Measurements from ENCODE around the gene EEF1AKMT3. TPM values are rescaled to one million over a fixed set of nuclear protein-coding genes. Genes with fewer than 3 reads are reported as not detected.

Gene EEF1AKMT3
- 5.3 and 6.6 TPM in 2 replicates for total RNA-seq (2014; rRNA removed; shearing (Covaris generic))

DNA sequence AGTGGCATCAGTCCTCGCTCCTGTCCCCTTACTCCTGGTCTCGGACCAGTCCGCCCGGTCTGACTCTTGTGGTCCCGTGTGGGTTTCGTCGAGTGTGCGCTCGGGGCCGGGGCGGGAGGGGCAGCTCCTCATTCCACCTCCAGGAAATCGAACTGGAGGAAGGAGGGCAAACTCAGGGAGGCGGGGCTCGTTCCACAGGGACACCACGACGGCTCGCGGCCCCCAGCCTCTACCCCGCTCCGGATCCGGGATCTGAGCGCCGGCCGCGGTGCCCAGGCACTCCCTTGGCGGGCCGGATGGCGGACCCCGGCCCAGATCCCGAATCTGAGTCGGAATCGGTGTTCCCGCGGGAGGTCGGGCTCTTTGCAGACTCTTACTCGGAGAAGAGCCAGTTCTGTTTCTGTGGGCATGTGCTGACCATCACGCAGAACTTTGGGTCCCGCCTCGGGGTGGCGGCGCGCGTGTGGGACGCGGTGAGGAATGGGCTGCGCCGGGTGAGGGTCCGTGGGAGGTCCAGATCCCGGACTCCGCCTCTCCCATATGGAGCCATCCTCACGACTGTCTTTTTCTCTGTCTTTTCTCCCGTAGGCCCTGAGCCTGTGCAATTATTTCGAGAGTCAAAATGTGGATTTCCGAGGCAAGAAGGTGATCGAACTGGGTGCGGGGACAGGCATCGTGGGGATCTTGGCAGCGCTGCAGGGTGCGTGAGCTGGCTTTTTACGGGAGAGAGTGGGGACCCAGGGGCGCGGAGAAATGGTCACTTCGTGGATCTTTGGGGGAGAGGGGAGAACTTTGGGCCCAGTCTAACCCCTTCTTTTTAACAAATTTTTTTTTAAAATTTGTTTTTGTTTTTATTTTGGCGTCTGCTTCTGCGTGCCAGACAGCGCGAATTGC, at the start of gene EEF1AKMT3:
Gene EEF1AKMT3 (plus strand): TSS at position 186 of the 894 bp plus-strand sequence. CDS start 111 bp downstream, at position 297.
- peak; percentile 62 for DNase-seq (ENCODE audit: low read depth)

GRCh38 chr12:57722716-57723629, 49.4 kb upstream of the EEF1AKMT3 start:
- DNase-seq (ENCODE audit: low read depth), result no peak

DNA sequence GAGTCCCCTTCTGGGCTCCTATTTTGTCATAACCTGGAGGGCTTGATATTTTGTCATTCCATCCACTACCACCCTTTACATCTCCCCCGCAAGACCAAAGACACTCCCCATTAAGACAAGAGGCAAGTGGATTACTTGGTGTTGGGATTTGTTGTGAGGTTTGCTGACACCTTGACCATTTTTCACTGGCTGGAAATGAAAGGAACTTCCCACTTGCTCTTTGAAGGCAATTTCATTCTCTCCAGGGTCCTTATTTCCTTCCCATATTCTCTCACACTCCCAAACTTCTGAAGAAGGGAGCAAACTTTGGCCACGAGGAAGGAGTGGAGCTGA, 48.8 kb upstream of the EEF1AKMT3 start:
- no peak for DNase-seq (ENCODE audit: low read depth)

DNA sequence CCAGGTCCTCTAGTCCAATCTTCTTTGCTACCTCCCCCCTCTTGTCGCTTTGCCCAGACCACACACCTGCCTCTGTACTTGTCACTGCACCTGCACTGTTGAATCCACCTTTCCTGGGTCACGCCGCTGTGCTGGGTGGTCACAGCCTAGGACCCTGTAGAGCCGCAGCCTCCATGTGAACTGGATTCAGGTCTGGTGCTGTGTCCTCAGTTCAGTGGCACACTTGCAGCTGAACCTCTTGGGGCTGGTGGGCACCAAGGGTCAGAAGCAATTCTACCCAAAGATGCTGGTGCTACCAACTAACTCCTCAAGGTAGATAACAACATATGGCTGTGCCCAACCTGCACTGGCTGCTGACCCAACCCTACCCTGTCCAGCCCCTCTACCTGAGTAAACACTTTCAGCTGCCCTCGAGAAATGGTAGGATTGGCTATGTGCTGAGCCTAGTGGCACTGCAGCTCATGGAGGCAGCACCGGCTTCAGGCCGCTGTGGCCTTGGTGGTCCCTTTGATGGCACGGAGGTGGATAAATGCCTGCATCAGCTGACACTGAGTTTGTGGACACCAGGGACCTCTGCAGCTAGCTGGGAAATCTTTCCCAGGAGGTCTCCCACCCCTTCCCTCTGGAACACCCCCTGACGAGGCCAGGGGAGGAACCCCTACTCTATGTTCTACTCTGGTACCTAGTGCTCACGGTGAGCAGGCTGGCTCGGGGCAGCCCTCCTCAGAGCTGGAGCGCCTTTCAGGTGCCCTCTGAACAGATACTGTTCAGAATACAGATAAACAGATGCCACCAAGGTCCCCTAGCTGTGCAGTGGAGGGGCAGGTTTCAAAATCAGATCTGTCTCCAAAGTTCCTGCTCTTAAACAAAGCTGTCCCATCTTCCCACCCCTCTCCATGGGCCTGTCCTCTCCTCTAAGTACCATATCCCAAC, 48.1 kb upstream of the EEF1AKMT3 start:
- DNase-seq (ENCODE audit: low read depth), result no peak

- no peak for DNase-seq (ENCODE audit: low read depth)
Observed at GRCh38 chr12:57724936-57725740, 47.3 kb upstream of the EEF1AKMT3 start.

- no peak for DNase-seq (ENCODE audit: low read depth)
Observed at GRCh38 chr12:57725851-57726150, 46.6 kb upstream of the EEF1AKMT3 start.

GRCh38 chr12:57726151-57726883, 46.1 kb upstream of the EEF1AKMT3 start:
- peak; percentile 83 for DNase-seq (ENCODE audit: low read depth)

DNA sequence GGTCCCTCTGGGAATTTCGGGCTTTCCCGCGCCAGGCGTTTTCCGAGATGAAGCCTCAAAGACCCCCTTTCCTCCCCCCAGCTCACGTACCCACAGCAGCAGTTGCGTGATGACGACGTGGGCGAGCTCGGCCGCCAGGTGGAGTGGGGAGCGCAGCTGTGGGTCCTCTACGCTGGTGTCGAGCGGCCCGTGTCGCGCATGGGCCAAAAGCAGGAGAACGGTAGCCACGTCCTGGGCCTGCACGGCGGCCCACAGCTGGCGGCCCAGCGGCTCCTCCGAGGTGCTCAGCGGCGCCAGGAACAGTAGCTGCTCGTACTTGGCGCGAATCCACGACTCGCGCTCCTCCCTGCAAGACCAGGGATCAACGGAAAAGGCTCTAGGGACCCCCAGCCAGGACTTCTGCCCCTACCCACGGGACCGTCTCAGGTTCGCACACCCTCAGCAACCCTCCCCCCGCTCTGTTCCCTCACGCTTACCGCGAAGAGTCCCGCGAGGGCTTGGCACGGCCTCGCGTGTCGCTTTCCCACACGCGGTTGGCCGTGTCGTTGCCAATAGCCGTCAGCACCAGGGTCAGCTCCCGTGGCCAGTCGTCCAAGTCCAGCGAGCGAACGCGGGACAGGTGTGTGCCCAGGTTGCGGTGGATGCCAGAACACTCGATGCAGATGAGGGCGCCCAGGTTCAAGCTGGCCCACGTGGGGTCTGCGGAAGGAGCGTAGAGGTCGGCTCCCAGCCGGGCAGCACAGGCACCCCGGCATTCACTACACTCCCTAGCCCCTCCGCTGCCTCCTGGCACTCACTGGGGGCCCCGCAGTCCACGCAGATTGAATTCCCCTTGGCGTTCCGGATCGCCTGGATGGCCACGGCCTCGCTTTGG, 45.3 kb upstream of the EEF1AKMT3 start:
- DNase-seq (ENCODE audit: low read depth), result no peak

GRCh38 chr12:57727758-57728395, 44.5 kb upstream of the EEF1AKMT3 start:
- no peak for DNase-seq (ENCODE audit: low read depth)

DNA sequence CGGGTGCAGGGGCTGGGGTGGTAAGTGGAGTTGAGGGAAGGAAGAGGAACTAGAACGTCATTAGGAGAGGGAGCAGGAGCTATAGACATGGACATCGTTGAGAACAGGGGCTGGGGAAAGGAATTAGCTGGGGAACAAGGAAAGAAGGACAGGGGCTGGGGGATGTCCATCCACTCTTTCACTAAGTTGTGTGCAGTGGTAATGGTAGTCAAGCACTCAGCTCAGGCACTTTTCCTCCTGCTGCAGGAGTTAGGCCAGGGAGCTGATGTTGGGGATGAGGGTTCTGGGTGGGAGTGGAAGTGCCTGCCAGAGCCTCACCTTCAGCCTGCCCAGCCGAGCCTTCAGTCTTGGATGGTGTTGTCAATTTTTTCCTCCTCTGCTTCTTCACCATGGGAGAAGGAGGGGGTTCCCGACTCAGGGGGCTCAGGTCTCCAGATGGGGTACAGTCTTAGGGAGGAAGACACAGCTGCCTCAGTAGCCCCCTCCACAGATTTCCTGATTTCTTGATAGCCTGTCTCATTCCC, 43.0 kb upstream of the EEF1AKMT3 start:
- DNase-seq (ENCODE audit: low read depth), result no peak

- no peak for DNase-seq (ENCODE audit: low read depth)
Observed at GRCh38 chr12:57730336-57731067, 41.9 kb upstream of the EEF1AKMT3 start.

GRCh38 chr12:57731411-57732080, 40.9 kb upstream of the EEF1AKMT3 start:
- no peak for DNase-seq (ENCODE audit: low read depth)

DNA sequence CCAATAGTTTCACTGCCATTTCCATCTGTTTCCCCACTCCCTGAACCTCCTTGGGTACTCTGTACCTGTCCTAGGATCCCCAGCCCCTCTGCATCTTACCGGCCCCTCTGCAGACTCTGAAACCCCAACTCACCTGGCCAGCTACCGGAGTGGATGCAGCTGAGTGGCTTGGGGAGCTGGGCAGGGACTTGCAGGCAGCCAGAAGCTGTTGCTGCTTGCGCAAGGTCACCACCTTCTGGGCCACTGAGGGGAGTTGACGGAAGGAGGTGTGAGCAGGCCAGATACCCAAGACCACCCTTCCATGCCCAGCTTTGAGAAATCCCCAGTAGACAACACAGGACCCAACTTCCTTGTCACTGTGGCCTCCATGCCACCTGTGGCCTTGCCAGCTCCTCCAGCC, 40.1 kb upstream of the EEF1AKMT3 start:
- DNase-seq (ENCODE audit: low read depth), result no peak

DNA sequence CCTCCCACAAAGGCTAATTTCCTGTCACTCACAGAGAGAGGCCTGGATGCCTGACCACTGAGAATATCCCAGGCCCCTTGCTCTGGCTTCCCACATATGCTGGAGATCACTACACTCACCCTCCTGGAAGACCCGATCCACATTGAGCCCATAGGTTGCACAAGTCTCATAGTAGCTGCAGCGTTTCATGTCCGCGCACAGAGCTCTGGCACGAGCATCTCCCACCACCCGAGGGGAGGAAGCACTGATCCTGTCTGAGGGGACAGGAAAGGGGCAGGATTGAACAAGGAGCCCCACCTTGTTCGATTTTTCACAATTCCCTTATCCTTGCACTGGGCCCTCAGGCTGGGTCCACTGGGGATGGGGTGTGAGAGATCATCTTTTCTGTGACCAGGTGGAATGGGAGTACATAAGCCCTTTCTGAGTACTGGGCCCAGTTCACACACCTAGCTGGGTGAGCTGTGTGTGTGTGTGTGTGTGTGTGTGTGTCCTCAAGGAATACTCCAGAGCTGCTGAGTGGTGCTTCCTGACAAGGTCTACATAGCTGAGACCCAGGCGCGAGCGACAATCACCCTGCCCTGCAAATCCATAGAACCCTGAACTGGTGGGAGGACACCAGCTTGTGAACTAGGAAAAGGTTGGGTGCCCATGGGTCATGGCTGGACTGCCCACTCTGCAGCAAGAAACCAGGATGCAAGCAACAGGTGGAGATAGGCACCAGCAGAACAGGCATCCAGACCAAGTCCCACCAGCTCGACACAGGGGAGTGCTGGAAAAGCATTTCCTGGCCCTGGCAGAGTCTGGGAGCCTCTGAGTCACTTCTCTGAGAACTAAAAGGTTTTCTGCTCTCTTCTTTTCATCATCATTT, 39.5 kb upstream of the EEF1AKMT3 start:
- DNase-seq (ENCODE audit: low read depth), result no peak

DNA sequence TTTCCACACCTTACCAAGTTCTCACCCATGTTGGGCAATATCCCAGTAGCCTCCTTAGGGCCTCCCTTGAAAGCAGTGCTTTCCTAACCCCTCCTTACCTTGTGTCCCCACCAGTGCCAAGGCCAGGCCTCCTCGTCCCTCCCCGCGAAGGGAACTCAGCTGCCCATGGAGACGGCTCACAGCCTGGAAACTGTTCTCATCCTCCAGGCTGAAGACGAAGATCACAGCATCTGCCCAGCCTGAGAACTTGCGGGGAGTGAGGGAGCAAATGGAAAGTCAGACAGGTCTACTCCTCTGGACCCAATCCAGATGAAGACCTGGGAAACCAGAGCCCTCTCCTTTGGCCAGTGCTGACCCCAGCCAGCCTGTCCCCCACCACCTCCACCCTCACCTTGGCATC, 38.5 kb upstream of the EEF1AKMT3 start:
- no peak for DNase-seq (ENCODE audit: low read depth)

- peak; percentile 52 for DNase-seq (ENCODE audit: low read depth)
Observed at GRCh38 chr12:57734591-57734990, 37.8 kb upstream of the EEF1AKMT3 start.
